Measurements from ENCODE around the gene AFAP1L2.

GRCh38 chr10:114391599-114391998 lies 12.7 kb downstream of the AFAP1L2 start:
- TF ChIP-seq POLR2AphosphoS5 (IDR thresholded peaks at IDR 0.05; ENCODE audit: control insufficient read depth, insufficient read depth, low read depth, low read length): no peak
- no peak for TF ChIP-seq RNF2 (IDR thresholded peaks at IDR 0.05)
- TF ChIP-seq, protein P1, sequence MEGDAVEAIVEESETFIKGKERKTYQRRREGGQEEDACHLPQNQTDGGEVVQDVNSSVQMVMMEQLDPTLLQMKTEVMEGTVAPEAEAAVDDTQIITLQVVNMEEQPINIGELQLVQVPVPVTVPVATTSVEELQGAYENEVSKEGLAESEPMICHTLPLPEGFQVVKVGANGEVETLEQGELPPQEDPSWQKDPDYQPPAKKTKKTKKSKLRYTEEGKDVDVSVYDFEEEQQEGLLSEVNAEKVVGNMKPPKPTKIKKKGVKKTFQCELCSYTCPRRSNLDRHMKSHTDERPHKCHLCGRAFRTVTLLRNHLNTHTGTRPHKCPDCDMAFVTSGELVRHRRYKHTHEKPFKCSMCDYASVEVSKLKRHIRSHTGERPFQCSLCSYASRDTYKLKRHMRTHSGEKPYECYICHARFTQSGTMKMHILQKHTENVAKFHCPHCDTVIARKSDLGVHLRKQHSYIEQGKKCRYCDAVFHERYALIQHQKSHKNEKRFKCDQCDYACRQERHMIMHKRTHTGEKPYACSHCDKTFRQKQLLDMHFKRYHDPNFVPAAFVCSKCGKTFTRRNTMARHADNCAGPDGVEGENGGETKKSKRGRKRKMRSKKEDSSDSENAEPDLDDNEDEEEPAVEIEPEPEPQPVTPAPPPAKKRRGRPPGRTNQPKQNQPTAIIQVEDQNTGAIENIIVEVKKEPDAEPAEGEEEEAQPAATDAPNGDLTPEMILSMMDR (IDR thresholded peaks at IDR 0.05 in 2 of 3, conservative IDR thresholded peaks at IDR 0.05 in 1 of 3; ENCODE audit: insufficient read depth in 2 of 3, low read depth in 1 of 3, low read length in 3 of 3): no peak
- TF ChIP-seq ELF1 (tag; IDR thresholded peaks at IDR 0.05): no peak
- TF ChIP-seq GTF2B (IDR thresholded peaks at IDR 0.05; ENCODE audit: extremely low read depth, insufficient read length): no peak
- no peak for TF ChIP-seq RCOR1 (IDR thresholded peaks at IDR 0.05; ENCODE audit: borderline replicate concordance in 1 of 2, low read depth in 2 of 2, low read length in 2 of 2)
- TF ChIP-seq USF1 (CRISPR knock-in tag; IDR thresholded peaks at IDR 0.05): no peak
- TF ChIP-seq ETV6 (IDR thresholded peaks at IDR 0.05; ENCODE audit: borderline replicate concordance in 1 of 2, low read depth in 2 of 2, low read length in 1 of 2): no peak
- no peak for TF ChIP-seq ETV6 (CRISPR knock-in tag; IDR thresholded peaks at IDR 0.05; ENCODE audit: borderline replicate concordance)
- no peak for TF ChIP-seq ZNF717 (CRISPR knock-in tag; IDR thresholded peaks at IDR 0.05)
- TF ChIP-seq IRF1 (CRISPR knock-in tag; IDR thresholded peaks at IDR 0.05; ENCODE audit: borderline replicate concordance): no peak
- no peak for TF ChIP-seq ZNF124 (CRISPR knock-in tag; IDR thresholded peaks at IDR 0.05)
- no peak for TF ChIP-seq SPI1 (IDR thresholded peaks at IDR 0.05; ENCODE audit: borderline replicate concordance, low read depth, low read length)

All from K562 (cell line).